Panc1 (cell line): ENCODE data around the gene CPNE9. TPM values are rescaled to one million over a fixed set of nuclear protein-coding genes. Genes with fewer than 3 reads are reported as not detected.

ENCODE experiments used
- ATAC-seq: fragments of 200-7000 bp; cut with Tn5 transposase; 2 replicates; pipeline ENCODE4 v1.9.1; 2020; ENCODE audit warnings: mild to moderate bottlenecking, moderate library complexity
- BruUV-seq: library from RNA; stranded (reverse); fragments of 400-500 nt; replicated peaks from 2 replicates; lab custom pipeline; 2021; lab: Mats Ljungman, UMichigan
- CTCF ChIA-PET: fragments of 300-600 bp; sonication (Branson Sonifier 250); formaldehyde crosslinking; loops from one replicate; lab custom pipeline; 2022; ENCODE audit warnings: antibody characterized with exemption; lab: Charles Lee
- POLR2A ChIA-PET: fragments of 300-600 bp; sonication (Branson Sonifier 250); formaldehyde crosslinking; loops from one replicate; lab custom pipeline; 2022; ENCODE audit warnings: antibody characterized with exemption; lab: Charles Lee
- DNase-seq: peaks from one replicate; pipeline ENCODE4 v3.0.0-alpha.2; 2010; ENCODE audit warnings: low read depth, low spot score
- H3K27ac ChIP-seq: 2 replicates; pipeline ENCODE4 v1.5.1; 2011; ENCODE audit warnings: mild to moderate bottlenecking, low read length, inconsistent platforms
- H3K27me3 ChIP-seq: fragments of 200-500 bp; sonication (Bioruptor generic); 2 replicates; pipeline ENCODE4 v1.6.0; 2014; ENCODE audit warnings: low read length, inconsistent platforms; ENCODE audit not compliant: control insufficient read depth, insufficient read depth
- H3K36me3 ChIP-seq: fragments of 200-500 bp; sonication (Bioruptor generic); 2 replicates; pipeline ENCODE4 v1.5.1; 2014; ENCODE audit warnings: inconsistent platforms, mild to moderate bottlenecking, low read length, moderate library complexity; ENCODE audit not compliant: control insufficient read depth, insufficient read depth
- H3K4me1 ChIP-seq: 2 replicates; pipeline ENCODE4 v1.5.1; 2011; ENCODE audit warnings: inconsistent platforms, mild to moderate bottlenecking, low read length, moderate library complexity; ENCODE audit not compliant: control insufficient read depth, insufficient read depth
- H3K4me3 ChIP-seq, 2 experiments: 2 replicates each; pipeline ENCODE4 v1.5.1; 2011 to 2012; ENCODE audit warnings: low read depth in 2 of 2, low read length in 2 of 2, mild to moderate bottlenecking in 2 of 2, inconsistent platforms in 1 of 2, moderate library complexity in 1 of 2
- H3K9me3 ChIP-seq: fragments of 200-500 bp; sonication (Bioruptor generic); 2 replicates; pipeline ENCODE4 v1.5.1; 2014; ENCODE audit warnings: low read depth, mild to moderate bottlenecking, inconsistent platforms, low read length, moderate library complexity; ENCODE audit not compliant: control insufficient read depth, insufficient read depth
- POLR2AphosphoS5 ChIP-seq: IDR thresholded peaks from 2 replicates; pipeline ENCODE4 v1.6.1; 2012; ENCODE audit warnings: mild to moderate bottlenecking, low read depth, low read length, moderate library complexity
- SIN3A ChIP-seq: IDR thresholded peaks from 2 replicates; pipeline ENCODE4 v1.6.1; 2012; ENCODE audit warnings: low read depth, mild to moderate bottlenecking, low read length, moderate library complexity, borderline replicate concordance; ENCODE audit not compliant: insufficient read depth
- TCF7L2 ChIP-seq: IDR thresholded peaks from 2 replicates; pipeline ENCODE4 v1.6.1; 2011; ENCODE audit warnings: mild to moderate bottlenecking, low read depth, low read length, inconsistent platforms
- in situ Hi-C: cut with HindIII; loops from 2 replicates; pipeline ENCODE4 v1.10.0; 2016; ENCODE audit warnings: low sequenced_read_pairs, low pct_unique_long_range_greater_than_20kb
- intact Hi-C: fragments of 100-400 bp; cut with micrococcal nuclease; formaldehyde crosslinking; loops from one replicate; pipeline ENCODE4 v1.10.0; 2022; ENCODE audit not compliant: unreplicated experiment
- total RNA-seq: library from RNA; stranded (reverse); gene quantifications from one replicate; pipeline ENCODE4 v1.2.1, GENCODE V29; 2021; ENCODE audit not compliant: unreplicated experiment
- TF ChIP-seq, protein P1 (sequence below), 2 experiments: IDR thresholded peaks; 2 replicates each; pipeline ENCODE4 v1.6.1; 2011 to 2012; ENCODE audit warnings: low read depth in 2 of 2, control low read depth in 1 of 2, low read length in 1 of 2, mild to moderate bottlenecking in 1 of 2, moderate library complexity in 1 of 2; ENCODE audit not compliant: insufficient read depth in 1 of 2
- TF ChIP-seq, protein P2 (sequence below): fragments of 450-650 bp; IDR thresholded peaks from 2 replicates; pipeline ENCODE4 v1.5.1; 2017; ENCODE audit warnings: mild to moderate bottlenecking

The CPNE9 gene
- total RNA-seq, 1 experiment from 2014 or later = 0.13 TPM

DNA sequence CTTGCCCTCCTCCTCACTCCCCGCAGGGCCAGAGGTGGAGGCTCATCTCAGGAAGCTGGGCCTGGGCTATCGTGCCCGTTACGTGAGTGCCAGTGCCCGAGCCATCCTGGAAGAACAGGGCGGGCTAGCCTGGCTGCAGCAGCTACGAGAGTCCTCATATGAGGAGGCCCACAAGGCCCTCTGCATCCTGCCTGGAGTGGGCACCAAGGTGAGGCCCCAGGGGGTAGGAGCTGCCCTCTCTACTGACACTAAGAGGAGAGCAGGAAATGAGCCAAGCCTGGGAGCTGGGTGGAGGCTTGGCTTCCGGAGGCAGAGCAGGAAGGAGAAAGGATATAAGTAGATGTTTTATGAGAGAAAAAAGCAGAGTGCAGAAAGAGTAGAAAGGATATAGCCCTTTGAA is 51.0 kb downstream of the CPNE9 start:
- Histone ChIP-seq H3K27ac (no peak overlapping the region), H3K4me3 (no peak overlapping the region), H3K9me3 (no peaks in the 10 kb centered on the region), H3K4me1 (peaks cover 7% of the 10 kb centered on the region; the same call in 1 of the 2 replicates), H3K36me3 (peaks cover 2% of the 10 kb centered on the region; the same call in 1 of the 2 replicates), H3K27me3 (no peaks in the 10 kb centered on the region)
- BruUV-seq = no TSS peak
- DNase-seq (no peak), ATAC-seq (no peak)
- CTCF ChIA-PET = no interaction called here
- in situ Hi-C loops (no loop called here), intact Hi-C loops (no loop called here)
- POLR2A ChIA-PET = no interaction called here
- TF ChIP-seq, protein P1, sequence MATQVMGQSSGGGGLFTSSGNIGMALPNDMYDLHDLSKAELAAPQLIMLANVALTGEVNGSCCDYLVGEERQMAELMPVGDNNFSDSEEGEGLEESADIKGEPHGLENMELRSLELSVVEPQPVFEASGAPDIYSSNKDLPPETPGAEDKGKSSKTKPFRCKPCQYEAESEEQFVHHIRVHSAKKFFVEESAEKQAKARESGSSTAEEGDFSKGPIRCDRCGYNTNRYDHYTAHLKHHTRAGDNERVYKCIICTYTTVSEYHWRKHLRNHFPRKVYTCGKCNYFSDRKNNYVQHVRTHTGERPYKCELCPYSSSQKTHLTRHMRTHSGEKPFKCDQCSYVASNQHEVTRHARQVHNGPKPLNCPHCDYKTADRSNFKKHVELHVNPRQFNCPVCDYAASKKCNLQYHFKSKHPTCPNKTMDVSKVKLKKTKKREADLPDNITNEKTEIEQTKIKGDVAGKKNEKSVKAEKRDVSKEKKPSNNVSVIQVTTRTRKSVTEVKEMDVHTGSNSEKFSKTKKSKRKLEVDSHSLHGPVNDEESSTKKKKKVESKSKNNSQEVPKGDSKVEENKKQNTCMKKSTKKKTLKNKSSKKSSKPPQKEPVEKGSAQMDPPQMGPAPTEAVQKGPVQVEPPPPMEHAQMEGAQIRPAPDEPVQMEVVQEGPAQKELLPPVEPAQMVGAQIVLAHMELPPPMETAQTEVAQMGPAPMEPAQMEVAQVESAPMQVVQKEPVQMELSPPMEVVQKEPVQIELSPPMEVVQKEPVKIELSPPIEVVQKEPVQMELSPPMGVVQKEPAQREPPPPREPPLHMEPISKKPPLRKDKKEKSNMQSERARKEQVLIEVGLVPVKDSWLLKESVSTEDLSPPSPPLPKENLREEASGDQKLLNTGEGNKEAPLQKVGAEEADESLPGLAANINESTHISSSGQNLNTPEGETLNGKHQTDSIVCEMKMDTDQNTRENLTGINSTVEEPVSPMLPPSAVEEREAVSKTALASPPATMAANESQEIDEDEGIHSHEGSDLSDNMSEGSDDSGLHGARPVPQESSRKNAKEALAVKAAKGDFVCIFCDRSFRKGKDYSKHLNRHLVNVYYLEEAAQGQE (IDR thresholded peaks at IDR 0.05; ENCODE audit: insufficient read depth in 1 of 2, low read depth in 2 of 2, low read length in 1 of 2) = no peak
- TF ChIP-seq POLR2AphosphoS5 (no peak), SIN3A (no peak), TCF7L2 (no peak)

DNA sequence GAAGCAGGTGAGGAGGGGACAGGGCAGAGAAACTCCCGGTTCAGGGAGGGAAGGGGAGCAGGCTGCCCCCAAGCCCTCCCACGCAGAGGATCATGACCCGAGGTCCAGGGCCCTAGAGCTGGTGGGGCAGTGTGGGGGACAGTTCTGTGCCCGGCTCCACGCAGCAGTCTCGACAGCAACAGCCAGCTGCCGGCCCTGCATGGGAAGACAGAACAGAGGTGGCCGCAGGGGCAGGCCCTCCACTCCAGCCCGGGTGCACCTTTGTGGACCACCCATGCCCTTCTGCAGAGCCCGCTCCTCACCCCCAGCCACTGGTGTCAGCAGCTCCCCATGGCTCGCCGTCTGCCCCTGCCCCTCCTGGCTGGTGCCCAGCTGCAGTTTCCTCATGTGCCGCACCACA is 53.8 kb downstream of the CPNE9 start:
- no peaks in the 10 kb centered on the region for H3K9me3 ChIP-seq
- TF ChIP-seq, protein P1 (IDR thresholded peaks at IDR 0.05; ENCODE audit: insufficient read depth in 1 of 2, low read depth in 2 of 2, low read length in 1 of 2) = no peak
- TF ChIP-seq, protein P2, sequence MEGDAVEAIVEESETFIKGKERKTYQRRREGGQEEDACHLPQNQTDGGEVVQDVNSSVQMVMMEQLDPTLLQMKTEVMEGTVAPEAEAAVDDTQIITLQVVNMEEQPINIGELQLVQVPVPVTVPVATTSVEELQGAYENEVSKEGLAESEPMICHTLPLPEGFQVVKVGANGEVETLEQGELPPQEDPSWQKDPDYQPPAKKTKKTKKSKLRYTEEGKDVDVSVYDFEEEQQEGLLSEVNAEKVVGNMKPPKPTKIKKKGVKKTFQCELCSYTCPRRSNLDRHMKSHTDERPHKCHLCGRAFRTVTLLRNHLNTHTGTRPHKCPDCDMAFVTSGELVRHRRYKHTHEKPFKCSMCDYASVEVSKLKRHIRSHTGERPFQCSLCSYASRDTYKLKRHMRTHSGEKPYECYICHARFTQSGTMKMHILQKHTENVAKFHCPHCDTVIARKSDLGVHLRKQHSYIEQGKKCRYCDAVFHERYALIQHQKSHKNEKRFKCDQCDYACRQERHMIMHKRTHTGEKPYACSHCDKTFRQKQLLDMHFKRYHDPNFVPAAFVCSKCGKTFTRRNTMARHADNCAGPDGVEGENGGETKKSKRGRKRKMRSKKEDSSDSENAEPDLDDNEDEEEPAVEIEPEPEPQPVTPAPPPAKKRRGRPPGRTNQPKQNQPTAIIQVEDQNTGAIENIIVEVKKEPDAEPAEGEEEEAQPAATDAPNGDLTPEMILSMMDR = no peak
- TF ChIP-seq SIN3A (no peak), TCF7L2 (no peak), POLR2AphosphoS5 (no peak)
- ChIA-PET POLR2A (no interaction called here), CTCF (no interaction called here)
- H3K4me1 ChIP-seq = no peaks in the 10 kb centered on the region
- H3K4me3 ChIP-seq = no peak overlapping the region
- no peaks in the 10 kb centered on the region for H3K36me3 ChIP-seq
- H3K27me3 ChIP-seq = no peaks in the 10 kb centered on the region
- no TSS peak for BruUV-seq
- ATAC-seq (no peak), DNase-seq (no peak)
- in situ Hi-C loops = no loop called here
- H3K27ac ChIP-seq = no peak overlapping the region
- intact Hi-C loops = no loop called here
